Testis (tissue), 2 donors: ENCODE data around the gene LHX5.

ENCODE experiments used
- POLR2A ChIP-seq: fragments of 450-650 bp; IDR thresholded peaks from one replicate; pipeline ENCODE4 v1.6.1; 2017; ENCODE audit warnings: antibody characterized with exemption, mild to moderate bottlenecking, moderate library complexity
- TF ChIP-seq, protein P1 (sequence below), 3 experiments: fragments of 450-650 bp in 2 of 3; fragments of 200-600 bp in 1 of 3; sonication (generic) in 1 of 3; IDR thresholded peaks; one replicate each; pipeline ENCODE4 v1.5.1; 2016 to 2019; ENCODE audit warnings: antibody characterized with exemption in 3 of 3, mild to moderate bottlenecking in 2 of 3, moderate library complexity in 1 of 3

DNA sequence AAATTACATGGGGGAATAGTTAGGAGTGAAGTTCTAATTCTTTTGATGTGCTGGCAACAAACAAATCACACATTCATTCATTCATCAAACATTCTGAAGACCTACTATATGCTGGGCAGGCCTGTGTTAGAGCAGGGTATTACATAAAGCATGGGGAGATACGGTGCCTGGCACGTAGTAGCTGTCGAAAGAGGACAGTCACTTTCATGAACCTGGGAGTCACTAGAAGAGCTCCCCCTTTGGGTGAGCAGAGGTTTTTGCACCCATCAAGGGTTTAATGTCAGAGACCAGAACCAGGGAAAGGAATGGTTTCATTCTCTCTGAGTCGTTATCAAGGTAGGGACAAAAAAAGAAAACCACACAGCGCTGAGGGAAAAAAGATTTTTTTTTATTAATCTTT is 10.0 kb downstream of the LHX5 start:
- TF ChIP-seq POLR2A = no peak
- TF ChIP-seq, protein P1, sequence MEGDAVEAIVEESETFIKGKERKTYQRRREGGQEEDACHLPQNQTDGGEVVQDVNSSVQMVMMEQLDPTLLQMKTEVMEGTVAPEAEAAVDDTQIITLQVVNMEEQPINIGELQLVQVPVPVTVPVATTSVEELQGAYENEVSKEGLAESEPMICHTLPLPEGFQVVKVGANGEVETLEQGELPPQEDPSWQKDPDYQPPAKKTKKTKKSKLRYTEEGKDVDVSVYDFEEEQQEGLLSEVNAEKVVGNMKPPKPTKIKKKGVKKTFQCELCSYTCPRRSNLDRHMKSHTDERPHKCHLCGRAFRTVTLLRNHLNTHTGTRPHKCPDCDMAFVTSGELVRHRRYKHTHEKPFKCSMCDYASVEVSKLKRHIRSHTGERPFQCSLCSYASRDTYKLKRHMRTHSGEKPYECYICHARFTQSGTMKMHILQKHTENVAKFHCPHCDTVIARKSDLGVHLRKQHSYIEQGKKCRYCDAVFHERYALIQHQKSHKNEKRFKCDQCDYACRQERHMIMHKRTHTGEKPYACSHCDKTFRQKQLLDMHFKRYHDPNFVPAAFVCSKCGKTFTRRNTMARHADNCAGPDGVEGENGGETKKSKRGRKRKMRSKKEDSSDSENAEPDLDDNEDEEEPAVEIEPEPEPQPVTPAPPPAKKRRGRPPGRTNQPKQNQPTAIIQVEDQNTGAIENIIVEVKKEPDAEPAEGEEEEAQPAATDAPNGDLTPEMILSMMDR (IDR thresholded peaks at IDR 0.05) = peak in 1 of 3 experiments; percentile 11
